Adrenal gland (tissue), 12 donors: ENCODE results near the gene LGALSL. TPM values are rescaled to one million over a fixed set of nuclear protein-coding genes. Genes with fewer than 3 reads are reported as not detected.

Source experiments
- DNase-seq, 7 donors: peaks; one replicate each; pipeline ENCODE4 v3.0.0-alpha.2; 2019 to 2020
- H3K27ac ChIP-seq, 5 donors: fragments of 200-600 bp; sonication (generic) in 4 of 5; 1 replicate in 3 of 5; 2 replicates in 2 of 5; pipeline versions ENCODE4 v1.5.1 to v1.8.0; 2016 to 2020; ENCODE audit warnings: mild to moderate bottlenecking in 1 of 5
- H3K27me3 ChIP-seq: fragments of 200-600 bp; 2 replicates; pipeline ENCODE4 v1.8.0; 2021
- H3K36me3 ChIP-seq, 2 donors: fragments of 200-600 bp; replicated peaks in 1 of 2; 1 replicate in 1 of 2; 2 replicates in 1 of 2; pipeline versions ENCODE4 v1.5.1 to v1.8.0; 2018 to 2022
- H3K4me1 ChIP-seq, 2 donors: fragments of 200-600 bp; replicated peaks in 1 of 2; 1 replicate in 1 of 2; 2 replicates in 1 of 2; pipeline versions ENCODE4 v1.5.1 to v1.8.0; 2018 to 2021
- H3K4me3 ChIP-seq, 4 donors: fragments of 200-600 bp; sonication (generic) in 3 of 4; one replicate each; pipeline ENCODE4 v1.5.1; 2016 to 2018
- H3K9me3 ChIP-seq, 3 donors: fragments of 200-600 bp; sonication (generic) in 1 of 3; replicated peaks in 1 of 3; 1 replicate in 2 of 3; 2 replicates in 1 of 3; pipeline versions ENCODE4 v1.5.1 to v1.8.0; 2016 to 2021
- POLR2A ChIP-seq, 2 donors: fragments of 450-650 bp; IDR thresholded peaks; one replicate each; pipeline ENCODE4 v1.6.1; 2017; ENCODE audit warnings: antibody characterized with exemption in 2 of 2, mild to moderate bottlenecking in 2 of 2, moderate library complexity in 1 of 2
- WGBS, 4 donors: extraction: QIAGEN DNeasy Blood & Tissue Kit in 2 of 4; methylation state at CpG; one replicate each; pipeline versions ENCODE4 v1.1.5 to v1.1.7; 2013 to 2017; 5-methylcytosine and 5-hydroxymethylcytosine counted together
- intact Hi-C, 2 donors: fragments of 100-400 bp; cut with DNase I; formaldehyde crosslinking; loops; one replicate each; pipeline versions ENCODE4 v1.14.1 to v1.15.0; 2022 to 2023
- polyA plus RNA-seq, 3 donors: library from polyadenylated mRNA; stranded (reverse); fragments of 200-250 nt in 2 of 3; fragments of 350-450 nt in 1 of 3; fragmentation: Illumina TruSeq in 1 of 3; extraction: RNeasy Lipid Tissue Mini Kit (QIAGEN cat#74804) in 1 of 3; gene quantifications; one replicate each; pipeline ENCODE4 v1.2.3, GENCODE V29; 2013 to 2014
- total RNA-seq, 9 donors: library from RNA; depleted of rRNA in 4 of 9; stranded (reverse); fragments of >200 nt in 4 of 9; fragments of 120-200 nt in 1 of 9; fragmentation: NEBNext Ultra II Directional in 1 of 9; extraction: Animal tissue kit (Norgen Biotek cat#: 25700) in 1 of 9; gene quantifications; one replicate each; pipeline versions ENCODE4 v1.1.0 to v1.2.4, GENCODE V29; 2013 to 2023
- TF ChIP-seq, protein P1 (sequence below), 6 experiments: fragments of 450-650 bp in 4 of 6; fragments of 200-600 bp in 2 of 6; sonication (generic) in 1 of 6; IDR thresholded peaks; 1 replicate in 5 of 6; 2 replicates in 1 of 6; pipeline versions ENCODE4 v1.5.1 to v1.8.0; 2016 to 2021; ENCODE audit warnings: antibody characterized with exemption in 6 of 6, mild to moderate bottlenecking in 2 of 6, moderate library complexity in 1 of 6
- donor health status: healthy with polysubstance abuse.
- donor health status: Bipolar disorder and iron deficiency.
- donor health status: DM: yes; HTN: yes; CAD: no.
- donor health status: DM: no; HTN: no; CAD: no.
- donor health status: DM: no; HTN: no; CAD: no.
- donor health status: DM: yes; HTN: yes; CAD: no.

LGALSL gene
- total and polyA plus RNA-seq, 12 donors = 13.4 to 79.5 (median 31.3) TPM

DNA sequence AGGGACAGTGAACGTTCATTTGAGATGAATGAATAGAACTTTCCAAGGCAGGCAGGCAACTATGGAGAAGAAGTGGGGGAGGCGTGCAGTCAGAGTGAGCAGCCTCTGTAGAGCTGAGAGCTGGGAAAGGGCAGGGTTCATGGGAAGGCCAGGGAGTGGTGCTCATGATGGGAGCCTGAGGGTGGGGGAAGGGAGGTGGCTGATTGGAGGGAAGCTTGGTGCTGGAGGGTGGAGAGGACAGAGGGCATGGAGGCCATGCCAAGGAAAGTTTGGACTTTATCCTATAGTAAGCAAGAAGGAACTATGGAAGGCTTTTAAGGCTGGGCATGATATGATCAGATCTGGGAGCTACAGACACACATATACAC, 47.6 kb upstream of the LGALSL start:
- H3K36me3 ChIP-seq = no peaks in the 10 kb centered on the region
- WGBS, 4 donors = 30 to 47% (median 41%) methylated on average over 2 of the region's 2 CpGs
- intact Hi-C loops = no loop called here
- H3K27me3 ChIP-seq = no peaks in the 10 kb centered on the region
- peaks cover 39 to 45% of the 10 kb centered on the region in 2 donors for H3K4me1 ChIP-seq
- H3K27ac ChIP-seq = peak overlapping the region; percentile 59 to 94 (median 80)
- peak in 6 of 7 donors; percentile 42 to 81 (median 57) for DNase-seq
- no peaks in the 10 kb centered on the region for H3K9me3 ChIP-seq
- TF ChIP-seq, protein P1, sequence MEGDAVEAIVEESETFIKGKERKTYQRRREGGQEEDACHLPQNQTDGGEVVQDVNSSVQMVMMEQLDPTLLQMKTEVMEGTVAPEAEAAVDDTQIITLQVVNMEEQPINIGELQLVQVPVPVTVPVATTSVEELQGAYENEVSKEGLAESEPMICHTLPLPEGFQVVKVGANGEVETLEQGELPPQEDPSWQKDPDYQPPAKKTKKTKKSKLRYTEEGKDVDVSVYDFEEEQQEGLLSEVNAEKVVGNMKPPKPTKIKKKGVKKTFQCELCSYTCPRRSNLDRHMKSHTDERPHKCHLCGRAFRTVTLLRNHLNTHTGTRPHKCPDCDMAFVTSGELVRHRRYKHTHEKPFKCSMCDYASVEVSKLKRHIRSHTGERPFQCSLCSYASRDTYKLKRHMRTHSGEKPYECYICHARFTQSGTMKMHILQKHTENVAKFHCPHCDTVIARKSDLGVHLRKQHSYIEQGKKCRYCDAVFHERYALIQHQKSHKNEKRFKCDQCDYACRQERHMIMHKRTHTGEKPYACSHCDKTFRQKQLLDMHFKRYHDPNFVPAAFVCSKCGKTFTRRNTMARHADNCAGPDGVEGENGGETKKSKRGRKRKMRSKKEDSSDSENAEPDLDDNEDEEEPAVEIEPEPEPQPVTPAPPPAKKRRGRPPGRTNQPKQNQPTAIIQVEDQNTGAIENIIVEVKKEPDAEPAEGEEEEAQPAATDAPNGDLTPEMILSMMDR (IDR thresholded peaks at IDR 0.05) = no peak
- TF ChIP-seq POLR2A (IDR thresholded peaks at IDR 0.05) = no peak
- no peak overlapping the region for H3K4me3 ChIP-seq

GRCh38 chr2:64408031-64408430, 45.9 kb upstream of the LGALSL start:
- Histone ChIP-seq H3K9me3 (no peaks in the 10 kb centered on the region), H3K4me3 (no peak overlapping the region), H3K4me1 (peaks cover 34 to 38% of the 10 kb centered on the region in 2 donors), H3K27me3 (no peaks in the 10 kb centered on the region), H3K36me3 (no peaks in the 10 kb centered on the region), H3K27ac (no peak overlapping the region)
- no peak for DNase-seq
- whole genome bisulfite sequencing, 4 donors = 93 to 98% (median 95%) methylated on average over 3 of the region's 3 CpGs
- TF ChIP-seq POLR2A (IDR thresholded peaks at IDR 0.05) = no peak
- TF ChIP-seq, protein P1 (IDR thresholded peaks at IDR 0.05) = no peak
- intact Hi-C loops = no loop called here

GRCh38 chr2:64410671-64411070, 43.3 kb upstream of the LGALSL start:
- WGBS, 4 donors = 82 to 100% (median 88%) methylated on average over 1 of the region's 1 CpG
- no peaks in the 10 kb centered on the region for H3K36me3 ChIP-seq
- H3K27ac ChIP-seq = no peak overlapping the region
- no peaks in the 10 kb centered on the region for H3K27me3 ChIP-seq
- DNase-seq = no peak
- H3K9me3 ChIP-seq = no peaks in the 10 kb centered on the region
- peaks cover 9 to 11% of the 10 kb centered on the region in 2 donors for H3K4me1 ChIP-seq
- TF ChIP-seq, protein P1 (IDR thresholded peaks at IDR 0.05) = no peak
- TF ChIP-seq POLR2A (IDR thresholded peaks at IDR 0.05) = no peak
- no peak overlapping the region for H3K4me3 ChIP-seq
- intact Hi-C loops = no loop called here

- Histone ChIP-seq H3K27ac (no peak overlapping the region), H3K27me3 (no peaks in the 10 kb centered on the region), H3K36me3 (no peaks in the 10 kb centered on the region), H3K4me1 (peaks cover 0 to 4% of the 10 kb centered on the region in 2 donors), H3K4me3 (no peak overlapping the region), H3K9me3 (no peaks in the 10 kb centered on the region)
- TF ChIP-seq, protein P1 (IDR thresholded peaks at IDR 0.05) = no peak
- TF ChIP-seq POLR2A (IDR thresholded peaks at IDR 0.05) = no peak
- intact Hi-C loops = no loop called here
- 92 to 95% (median 93%) methylated on average over 4 of the region's 4 CpGs for WGBS, 4 donors
- DNase-seq = no peak
Measured at GRCh38 chr2:64412671-64413070, 41.3 kb upstream of the LGALSL start.
